NCI-H2107 (cell line): ENCODE measurements around the gene MELTF.

Experiments
- DNase-seq: peaks from one replicate; lab custom pipeline; 2025; lab: John Stamatoyannopoulos, UW

Gene MELTF

DNA sequence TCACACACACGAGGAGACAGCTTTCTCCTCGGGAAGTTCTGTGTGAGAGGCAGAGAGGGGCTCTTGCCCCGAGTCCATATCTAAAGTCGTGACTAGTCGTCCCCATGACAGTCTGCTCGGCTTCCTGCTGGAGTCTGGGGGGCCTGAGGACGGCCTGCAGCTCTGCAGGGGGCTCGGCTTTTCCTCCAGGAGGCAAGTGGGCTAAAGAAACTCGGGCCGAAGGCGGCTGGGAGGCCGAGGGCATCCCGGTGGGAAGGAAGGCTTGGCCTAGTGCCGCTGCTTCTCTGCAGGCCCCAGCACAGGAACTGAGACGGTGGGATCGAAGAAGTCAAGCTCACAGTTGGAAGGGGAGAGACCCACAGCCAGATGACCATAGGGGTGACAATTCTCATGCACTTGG is 35.6 kb downstream of the MELTF start:
- DNase-seq = no peak

DNA sequence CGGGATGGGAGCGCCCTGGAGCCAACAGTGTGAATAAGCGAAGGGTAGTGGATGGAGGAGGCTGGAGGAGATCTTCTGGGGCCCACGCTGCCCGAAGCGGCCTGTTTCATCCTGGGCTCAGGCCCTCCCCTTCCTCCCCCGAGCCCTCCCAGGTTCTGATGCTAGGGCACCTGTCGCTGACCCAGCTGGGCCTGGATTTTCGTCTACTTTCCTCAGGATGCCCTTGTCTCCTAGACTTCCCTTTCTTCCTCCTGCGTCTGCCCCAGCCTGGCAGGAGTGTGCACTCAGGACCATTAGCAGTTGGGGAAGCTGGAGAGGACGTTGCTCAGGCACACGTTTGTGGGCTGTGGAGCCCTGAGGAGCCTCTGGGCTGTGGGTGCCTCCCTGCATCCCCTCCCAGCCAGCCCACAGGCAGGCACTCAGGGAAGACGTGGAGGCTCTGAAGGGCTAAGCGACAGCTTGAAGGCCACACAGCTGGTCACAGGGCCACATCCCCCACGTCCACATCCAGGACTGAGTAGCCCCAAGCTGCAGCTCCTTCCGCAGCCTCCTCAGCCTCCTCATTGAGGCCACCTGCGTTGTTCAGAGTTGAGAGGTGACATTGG is 37.1 kb downstream of the MELTF start:
- DNase-seq = no peak

DNA sequence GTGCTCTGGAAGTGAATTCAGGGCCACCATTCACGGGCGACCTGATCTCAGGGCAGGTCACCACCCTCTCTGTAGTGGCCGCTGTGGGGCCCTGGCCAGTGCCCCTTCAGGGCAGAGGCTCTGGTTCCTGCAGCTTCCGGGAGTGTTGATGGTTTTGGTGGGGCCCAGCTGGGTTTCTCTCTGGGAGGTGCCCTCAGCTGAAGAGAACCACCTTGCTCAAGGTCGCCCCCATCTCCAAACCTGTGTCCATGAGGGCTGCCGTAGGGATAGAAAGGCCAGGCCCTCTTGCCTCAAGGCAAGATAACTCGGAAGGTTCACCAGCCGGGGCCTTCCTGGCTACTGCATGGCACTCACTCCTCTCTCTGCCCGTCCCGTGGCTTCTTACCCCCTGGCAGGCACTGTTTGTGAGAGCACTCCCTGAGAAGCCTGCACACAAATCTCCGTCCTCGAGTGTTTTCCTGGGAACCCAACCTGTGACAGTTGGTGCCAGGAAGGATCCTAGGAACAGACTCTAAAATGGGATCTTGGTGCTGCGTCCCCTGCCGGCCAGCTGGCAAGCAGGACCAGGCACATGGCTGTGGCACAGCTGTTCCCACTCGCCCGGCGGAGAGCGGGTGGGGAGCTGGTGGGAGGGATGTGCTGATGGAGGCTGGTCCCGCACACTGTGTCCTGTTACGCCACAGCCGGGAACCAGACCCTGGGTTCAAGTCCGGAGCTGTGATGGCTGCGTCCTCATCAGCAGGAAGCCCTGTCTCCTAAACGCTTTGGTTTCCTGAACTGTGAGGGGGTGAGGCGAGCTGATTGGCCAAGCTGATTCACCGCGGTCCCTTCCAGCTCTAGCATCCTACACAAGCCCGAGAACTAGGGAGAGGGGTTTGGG is 37.8 kb downstream of the MELTF start:
- no peak for DNase-seq

DNA sequence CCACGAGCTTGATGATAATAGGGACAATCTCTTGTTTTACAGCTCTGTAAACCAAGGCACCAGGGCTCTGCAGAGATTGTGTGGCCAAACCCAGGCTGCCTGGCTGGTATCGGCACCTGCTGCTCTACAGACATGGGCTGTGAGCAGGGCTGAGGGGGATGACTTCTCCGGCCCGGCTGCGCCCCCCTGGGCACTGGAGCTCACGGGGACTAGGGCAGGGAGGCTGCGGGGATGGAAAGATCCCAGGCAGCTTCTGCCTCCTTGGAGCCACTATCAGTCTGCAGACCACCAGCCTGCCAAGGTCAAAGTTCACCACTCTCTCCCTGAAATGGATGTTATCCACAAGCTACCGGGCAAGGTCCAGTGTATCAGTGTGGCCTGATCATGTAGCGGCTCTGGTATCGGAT is 39.0 kb downstream of the MELTF start:
- DNase-seq = no peak

DNA sequence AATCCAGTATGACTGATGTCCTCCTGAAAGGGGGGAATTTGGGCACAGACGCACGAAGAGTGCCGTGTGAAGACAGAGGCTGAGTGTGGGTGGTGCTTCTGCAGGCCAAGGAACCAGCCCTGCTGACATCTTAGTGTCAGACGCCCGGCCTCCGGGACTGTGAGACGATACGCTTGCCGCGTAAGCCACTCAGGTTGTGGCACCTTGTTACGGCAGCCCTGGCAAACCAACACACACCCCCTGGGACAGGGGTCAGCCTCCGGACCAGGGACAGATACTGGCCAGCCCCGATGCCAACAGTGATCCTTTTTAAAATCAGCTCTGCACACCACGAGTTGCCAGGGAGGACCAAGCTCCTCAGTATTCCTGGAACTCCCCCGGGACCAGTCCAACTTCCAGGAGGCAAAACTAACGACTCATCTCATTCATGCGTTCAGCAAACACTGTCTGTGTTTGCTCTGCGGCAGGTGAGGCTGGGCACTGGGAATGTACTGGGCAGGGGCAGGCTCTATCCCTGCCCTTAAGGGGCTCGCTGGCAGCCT is 39.8 kb downstream of the MELTF start:
- DNase-seq = no peak

DNA sequence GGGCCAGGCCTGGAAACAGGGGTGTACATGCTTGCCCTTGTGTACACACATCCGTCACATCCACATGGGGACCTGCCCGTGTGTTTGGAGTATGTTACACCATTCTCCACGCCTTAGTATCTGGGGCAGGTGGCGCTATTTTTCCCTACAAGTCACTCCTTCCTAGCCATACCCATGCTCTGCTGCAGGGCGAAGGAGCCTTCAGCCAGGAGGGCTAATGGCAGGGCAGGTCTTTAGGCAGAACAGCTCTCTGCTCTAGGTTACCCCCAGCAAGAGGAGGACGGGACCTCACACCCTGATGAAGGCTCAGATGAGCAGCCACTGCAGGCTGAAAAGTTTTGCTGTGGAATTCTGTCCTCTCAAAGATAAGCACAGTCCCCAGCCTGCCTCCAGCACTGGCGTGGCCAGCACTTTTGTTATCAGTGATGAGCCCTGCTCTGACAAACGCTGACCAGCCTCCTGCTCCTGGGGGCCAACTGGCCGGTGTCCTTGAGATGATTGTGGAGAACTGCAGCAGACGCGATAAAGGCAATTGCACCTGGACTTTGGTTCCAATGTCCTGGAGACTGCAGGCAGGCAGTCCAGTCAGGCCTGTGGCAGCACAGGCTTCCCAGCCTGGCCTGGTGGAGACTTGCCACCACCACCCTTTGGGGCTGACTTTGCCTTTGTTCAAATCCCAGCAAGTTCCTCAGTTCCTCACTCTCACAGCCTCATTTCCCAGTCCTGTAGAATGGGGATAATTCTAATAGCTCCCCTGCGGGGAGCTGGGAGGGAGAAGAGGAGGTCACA is 41.2 kb downstream of the MELTF start:
- no peak for DNase-seq

DNA sequence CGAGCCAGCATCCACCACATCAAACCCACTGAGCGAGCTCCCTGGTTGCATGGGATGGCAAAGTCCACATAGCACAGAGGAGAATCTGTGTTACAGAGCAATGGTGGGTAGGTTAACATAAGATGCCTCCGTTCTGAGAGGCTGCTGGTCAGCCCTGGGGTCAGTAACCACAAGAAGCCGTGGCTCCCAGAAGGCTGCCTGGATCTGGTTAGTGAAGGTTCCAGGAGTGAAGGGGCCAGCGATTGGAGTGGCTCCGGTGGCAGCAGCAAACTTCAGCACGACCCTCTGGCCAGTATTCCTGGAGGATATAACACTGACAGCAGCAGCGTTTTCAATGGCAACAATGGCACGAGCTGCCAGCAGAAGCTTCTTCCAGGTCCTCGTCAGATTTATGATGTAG is 42.6 kb downstream of the MELTF start:
- DNase-seq = no peak

DNA sequence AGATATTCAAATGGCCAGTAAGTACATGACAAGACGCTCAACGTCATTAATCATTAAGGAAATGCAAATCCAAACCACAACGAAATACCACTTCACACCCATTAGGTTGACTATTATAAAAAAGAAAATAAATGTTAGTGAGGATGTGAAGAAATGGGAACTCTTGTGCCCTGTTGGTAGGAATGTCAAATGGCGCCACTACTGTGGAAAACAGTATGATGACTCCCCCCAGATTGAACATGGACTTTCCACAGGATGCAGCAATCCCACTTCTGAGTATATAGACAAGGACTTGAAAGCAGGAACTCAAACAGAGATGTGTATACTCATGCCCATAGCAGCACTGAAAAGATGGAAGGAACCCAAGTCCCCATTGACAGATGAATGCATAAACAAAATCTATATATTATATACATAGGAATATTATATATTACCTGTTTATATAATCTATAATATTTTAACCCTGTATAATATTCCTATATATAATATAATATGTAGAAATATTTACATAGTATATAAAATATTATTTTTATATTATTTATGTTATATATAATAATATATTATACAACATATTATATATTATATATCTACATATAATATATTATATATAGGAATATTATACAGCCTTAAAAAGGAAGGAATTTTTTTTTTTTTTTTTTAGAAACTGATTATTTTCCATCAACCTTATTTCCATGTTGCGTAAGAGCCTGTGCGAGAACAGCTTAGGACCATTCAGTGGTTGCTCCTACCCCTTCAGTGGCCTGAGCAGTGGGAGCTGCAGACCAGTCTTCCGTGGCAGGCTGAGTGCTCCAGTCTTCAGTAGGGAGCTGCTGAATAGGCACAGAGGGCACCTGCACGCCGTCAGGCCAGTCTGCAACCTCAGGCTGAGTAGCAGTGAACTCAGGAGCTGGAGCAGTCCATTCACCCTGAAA is 43.4 kb downstream of the MELTF start:
- DNase-seq = no peak

DNA sequence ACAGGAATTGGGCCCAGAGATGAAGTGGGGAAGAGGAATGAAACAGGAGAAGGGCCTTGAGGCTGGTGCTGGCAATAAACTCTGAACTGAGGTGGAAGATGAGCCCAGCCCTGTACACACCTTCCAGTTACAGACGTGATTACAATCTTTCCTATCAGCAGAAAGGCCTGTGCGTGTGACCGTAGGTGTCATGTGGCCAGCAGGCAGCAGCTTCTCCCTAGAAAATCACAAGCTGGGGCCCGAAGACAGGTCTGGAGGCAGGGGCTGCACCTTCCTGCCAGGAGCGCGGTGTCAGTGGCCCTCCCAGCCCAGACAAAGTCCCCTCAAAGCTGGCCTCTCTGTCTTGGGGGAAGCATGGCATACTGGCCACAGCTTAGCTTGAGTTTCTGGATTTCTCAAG is 44.3 kb downstream of the MELTF start:
- no peak for DNase-seq

DNA sequence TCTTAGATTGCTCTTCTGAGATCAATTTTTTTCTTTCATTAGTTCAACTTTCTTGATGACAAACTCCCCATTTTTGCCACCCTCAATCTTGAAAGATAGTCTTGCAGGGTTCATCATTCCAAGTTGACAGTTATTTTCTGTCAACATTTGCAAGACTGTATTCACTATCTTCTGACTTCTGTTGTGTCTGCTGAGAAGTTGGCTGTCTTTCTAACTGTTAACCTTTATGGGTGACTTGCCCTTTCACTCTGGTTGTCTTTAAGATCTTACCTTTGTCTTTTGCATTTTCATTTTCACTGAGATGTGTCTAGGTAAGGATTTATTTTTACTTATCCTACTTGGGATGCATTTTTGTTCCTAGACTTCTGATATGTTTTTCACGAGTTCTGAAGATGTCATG is 46.4 kb downstream of the MELTF start:
- DNase-seq = no peak

DNA sequence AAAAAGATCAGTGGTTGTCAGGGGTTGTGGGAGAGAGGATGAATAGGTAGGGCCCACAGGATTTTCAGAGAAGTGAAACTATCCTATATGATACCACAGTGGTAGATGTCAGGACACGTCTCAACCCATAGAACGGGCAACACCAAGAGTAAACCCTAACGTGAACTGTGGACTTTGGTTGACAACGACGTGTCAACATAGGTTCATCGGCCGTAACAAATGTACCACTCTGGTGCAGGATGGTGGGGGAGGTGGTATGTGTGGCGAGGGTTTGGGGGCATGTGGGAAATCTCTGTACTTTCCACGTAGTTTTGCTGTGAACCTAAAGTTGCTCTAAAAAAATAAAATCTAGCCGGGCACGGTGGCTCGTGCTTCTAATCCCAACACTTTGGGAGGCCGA is 48.0 kb downstream of the MELTF start:
- no peak for DNase-seq

DNA sequence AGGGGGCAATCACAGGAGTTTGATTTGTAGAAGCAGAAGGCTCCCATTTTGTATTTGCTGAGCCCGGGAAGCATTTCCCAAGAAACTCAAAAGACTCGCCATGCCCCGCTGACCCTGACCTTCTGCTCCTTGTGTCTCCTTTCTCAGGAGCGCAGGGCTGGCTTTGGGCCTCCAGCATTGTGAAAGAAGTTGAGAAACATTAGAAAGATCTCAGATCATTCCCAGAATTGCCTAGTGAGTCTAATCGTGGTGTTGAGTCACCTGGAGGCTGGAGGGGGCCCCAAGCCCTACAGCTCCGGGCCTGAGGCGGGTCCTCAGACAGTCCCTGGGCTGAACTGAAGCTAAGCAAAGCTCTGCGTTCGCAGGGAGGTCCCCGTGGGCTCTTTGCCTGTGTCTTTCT is 50.1 kb downstream of the MELTF start:
- no peak for DNase-seq

DNA sequence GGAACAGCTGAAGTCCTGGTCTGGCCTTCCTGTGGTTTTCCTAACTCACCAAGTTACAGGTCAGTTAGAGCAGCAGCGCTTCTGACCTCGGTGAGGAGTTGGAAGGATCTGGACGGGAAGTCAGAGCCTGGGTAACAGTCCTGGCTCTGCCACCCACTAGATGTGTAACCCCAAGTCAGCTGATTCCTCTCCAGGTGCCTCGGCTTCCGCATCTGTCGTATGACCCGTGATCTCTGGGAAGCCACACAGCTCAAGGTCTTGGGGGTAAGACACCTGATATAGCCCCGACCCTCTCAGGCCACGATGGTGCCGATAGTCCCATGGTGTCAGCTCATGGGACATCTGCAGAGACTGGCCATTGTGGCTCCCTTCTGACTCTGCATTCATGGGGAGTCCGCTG is 52.7 kb downstream of the MELTF start:
- no peak for DNase-seq

DNA sequence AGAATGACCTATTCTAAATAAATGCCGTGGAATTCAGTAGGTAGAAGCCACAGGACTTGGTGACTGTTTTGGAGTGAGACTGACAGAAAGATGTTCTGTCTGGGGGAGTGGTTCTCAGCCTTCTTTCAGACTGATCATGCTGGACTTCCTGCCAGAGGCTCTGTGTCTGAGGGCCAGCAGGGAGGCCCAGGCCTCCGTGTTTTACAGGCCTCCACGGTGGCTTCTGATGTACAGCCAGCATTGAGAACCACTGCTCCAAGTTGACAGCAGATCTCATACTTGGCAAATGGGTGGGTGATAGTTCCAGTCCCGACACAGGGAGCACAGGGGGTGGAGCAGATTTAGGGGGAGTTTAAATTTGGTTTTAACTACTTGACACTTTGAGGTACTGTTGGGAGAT is 54.3 kb downstream of the MELTF start:
- no peak for DNase-seq

DNA sequence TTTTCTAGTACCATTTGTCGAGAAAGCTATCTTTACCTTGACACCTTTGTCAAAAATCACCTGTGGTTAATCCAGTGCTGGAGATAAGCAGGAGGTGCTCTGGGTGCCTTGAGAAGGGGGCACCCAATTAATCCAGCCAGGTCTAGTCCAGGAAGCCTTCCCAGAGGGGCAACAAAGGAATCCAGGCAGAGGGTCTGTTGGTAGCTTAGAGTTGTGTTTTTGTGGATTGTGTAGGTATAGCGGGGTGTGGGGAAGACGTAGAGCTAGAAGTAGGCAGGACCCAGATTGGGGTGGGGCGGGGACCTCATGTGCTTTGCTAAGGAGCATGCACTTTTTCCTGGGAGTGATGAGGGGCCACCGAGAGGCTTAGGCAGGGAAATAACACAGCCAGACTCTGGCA is 55.0 kb downstream of the MELTF start:
- DNase-seq = no peak

DNA sequence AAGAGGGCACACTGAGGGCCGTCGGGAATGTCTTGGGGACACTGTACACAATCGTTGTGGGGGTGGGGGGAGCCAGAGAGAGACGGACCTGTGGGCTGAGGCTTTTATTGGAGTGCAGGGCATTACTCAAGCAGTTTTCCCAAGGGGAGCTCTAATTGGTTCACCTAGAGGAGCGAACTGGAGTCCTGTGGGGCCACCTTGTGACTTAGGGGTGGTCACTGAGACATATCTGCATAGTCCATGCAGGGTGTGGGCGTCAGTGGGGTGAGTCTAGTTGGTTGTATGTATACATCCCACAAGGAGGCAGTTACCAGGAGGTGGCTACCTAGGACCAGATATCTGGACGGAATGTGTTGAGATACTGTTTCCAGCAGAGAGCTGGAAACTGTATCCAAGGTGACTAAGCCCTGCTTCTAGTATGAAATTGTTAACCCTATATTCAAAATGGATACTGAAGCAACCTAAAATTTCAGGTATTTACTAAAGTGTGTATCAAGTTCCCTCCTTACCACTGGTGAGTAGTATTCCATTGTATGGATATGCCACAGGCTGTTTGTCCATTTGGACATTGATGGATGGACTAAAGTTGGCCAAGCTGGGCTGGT is 58.4 kb downstream of the MELTF start:
- no peak for DNase-seq

DNA sequence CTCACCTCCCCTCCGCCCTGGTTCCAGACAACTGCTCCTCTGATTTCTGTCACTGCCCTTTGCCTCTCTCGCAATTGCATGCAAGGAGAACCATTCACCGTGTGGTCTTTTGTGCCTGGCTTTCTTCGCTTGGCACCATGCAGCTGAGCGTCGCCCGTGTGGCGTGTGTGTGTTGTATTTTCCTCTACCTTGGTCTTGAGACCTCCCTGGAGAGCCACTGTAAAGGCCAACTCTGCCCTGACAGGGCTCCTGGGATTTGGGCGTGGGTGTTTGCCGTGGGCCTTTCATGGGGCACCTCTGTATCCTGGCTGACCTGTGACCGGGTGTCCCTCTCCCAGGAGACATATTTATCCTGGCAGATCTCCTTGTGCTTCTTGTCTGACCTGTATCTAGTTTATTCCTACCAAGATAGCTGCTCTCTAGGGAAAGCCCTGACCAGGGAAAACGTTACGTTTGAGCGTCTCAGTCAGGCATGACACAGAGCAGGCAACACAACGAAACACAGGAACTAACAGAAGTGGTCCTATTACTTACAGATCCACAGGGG is 59.0 kb downstream of the MELTF start:
- no peak for DNase-seq

DNA sequence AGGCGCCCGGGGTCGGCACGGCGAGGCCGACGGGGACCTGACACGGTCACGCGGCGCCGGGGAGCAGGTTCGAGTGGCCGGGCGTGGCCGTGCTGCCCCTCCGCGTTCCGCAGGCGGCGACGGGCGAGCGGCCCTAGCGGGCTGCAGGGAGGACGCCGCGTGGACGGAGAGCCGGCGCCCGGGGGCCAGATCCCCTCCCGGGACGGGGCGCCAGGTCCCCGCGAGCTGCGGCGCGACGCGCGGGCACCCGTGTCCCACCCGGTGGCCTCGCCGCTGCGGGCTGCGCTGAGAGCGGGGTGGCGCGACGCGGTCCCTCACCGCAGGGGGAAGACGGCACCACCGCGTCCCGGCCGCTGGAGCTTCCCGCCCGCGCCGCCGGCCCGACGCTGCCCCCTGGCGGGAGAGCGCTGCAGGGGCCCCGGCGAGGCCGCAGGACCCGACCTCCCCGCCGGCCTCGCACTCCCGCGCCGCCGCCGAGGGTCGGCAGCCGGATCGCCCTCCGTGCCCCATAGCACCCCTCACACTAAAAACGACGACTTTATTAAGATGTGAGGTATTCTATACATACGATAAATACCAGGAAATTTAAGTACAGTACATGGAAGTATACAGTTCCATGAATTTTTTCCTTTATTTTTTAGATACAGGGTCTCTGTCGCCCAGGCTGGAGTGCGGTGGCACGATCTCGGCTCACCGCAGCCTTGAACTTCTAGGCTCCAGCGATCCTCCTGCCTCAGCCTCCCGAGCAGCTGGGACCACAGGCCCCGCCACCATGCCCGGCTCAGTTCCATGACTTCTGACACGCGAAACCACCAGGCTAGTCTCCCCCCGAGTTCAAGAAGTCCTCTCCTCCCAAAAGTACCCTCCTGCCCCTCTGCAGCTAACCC is 59.7 kb downstream of the MELTF start:
- peak; percentile 52 for DNase-seq

DNA sequence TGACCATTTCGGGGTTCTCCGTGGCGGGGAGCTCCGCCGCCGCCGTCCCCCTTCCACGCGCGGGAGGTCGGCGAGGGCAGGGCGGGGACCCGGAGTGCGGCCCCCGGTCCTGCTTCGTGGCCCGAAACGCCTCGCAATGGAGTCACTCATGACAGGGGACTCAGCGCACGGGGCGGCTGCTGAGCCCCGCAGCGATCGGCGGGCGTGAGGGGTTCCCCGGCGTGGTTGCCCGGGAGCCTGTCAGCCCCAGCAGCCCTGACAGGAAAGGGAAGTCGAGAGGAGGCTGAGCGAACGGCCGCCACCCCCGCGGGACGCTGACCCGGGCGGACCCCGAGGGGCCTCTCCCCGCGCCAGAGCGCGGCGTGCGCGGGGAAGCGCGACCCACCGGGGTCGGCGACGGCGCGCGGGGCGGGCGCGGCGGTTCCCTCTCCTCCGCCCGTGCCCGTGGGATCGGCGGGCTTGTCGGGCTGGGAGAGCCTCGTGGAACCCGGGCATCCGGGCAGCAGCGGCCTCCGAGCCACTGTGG is 60.4 kb downstream of the MELTF start:
- DNase-seq = peak; percentile 26
